Adrenal gland (tissue), 12 donors: ENCODE measurements around the gene ZNF169. TPM values are rescaled to one million over a fixed set of nuclear protein-coding genes. Genes with fewer than 3 reads are reported as not detected.

Source experiments
- DNase-seq, 7 donors: peaks; one replicate each; pipeline ENCODE4 v3.0.0-alpha.2; 2019 to 2020
- H3K27ac ChIP-seq, 5 donors: fragments of 200-600 bp; sonication (generic) in 4 of 5; 1 replicate in 3 of 5; 2 replicates in 2 of 5; pipeline versions ENCODE4 v1.5.1 to v1.8.0; 2016 to 2020; ENCODE audit warnings: mild to moderate bottlenecking in 1 of 5
- H3K27me3 ChIP-seq: fragments of 200-600 bp; 2 replicates; pipeline ENCODE4 v1.8.0; 2021
- H3K36me3 ChIP-seq, 2 donors: fragments of 200-600 bp; replicated peaks in 1 of 2; 1 replicate in 1 of 2; 2 replicates in 1 of 2; pipeline versions ENCODE4 v1.5.1 to v1.8.0; 2018 to 2022
- H3K4me1 ChIP-seq, 2 donors: fragments of 200-600 bp; replicated peaks in 1 of 2; 1 replicate in 1 of 2; 2 replicates in 1 of 2; pipeline versions ENCODE4 v1.5.1 to v1.8.0; 2018 to 2021
- H3K4me3 ChIP-seq, 4 donors: fragments of 200-600 bp; sonication (generic) in 3 of 4; one replicate each; pipeline ENCODE4 v1.5.1; 2016 to 2018
- H3K9me3 ChIP-seq, 3 donors: fragments of 200-600 bp; sonication (generic) in 1 of 3; replicated peaks in 1 of 3; 1 replicate in 2 of 3; 2 replicates in 1 of 3; pipeline versions ENCODE4 v1.5.1 to v1.8.0; 2016 to 2021
- POLR2A ChIP-seq, 2 donors: fragments of 450-650 bp; IDR thresholded peaks; one replicate each; pipeline ENCODE4 v1.6.1; 2017; ENCODE audit warnings: antibody characterized with exemption in 2 of 2, mild to moderate bottlenecking in 2 of 2, moderate library complexity in 1 of 2
- WGBS, 4 donors: extraction: QIAGEN DNeasy Blood & Tissue Kit in 2 of 4; methylation state at CpG; one replicate each; pipeline versions ENCODE4 v1.1.5 to v1.1.7; 2013 to 2017; 5-methylcytosine and 5-hydroxymethylcytosine counted together
- intact Hi-C, 2 donors: fragments of 100-400 bp; cut with DNase I; formaldehyde crosslinking; loops; one replicate each; pipeline versions ENCODE4 v1.14.1 to v1.15.0; 2022 to 2023
- polyA plus RNA-seq, 3 donors: library from polyadenylated mRNA; stranded (reverse); fragments of 200-250 nt in 2 of 3; fragments of 350-450 nt in 1 of 3; fragmentation: Illumina TruSeq in 1 of 3; extraction: RNeasy Lipid Tissue Mini Kit (QIAGEN cat#74804) in 1 of 3; gene quantifications; one replicate each; pipeline ENCODE4 v1.2.3, GENCODE V29; 2013 to 2014
- total RNA-seq, 9 donors: library from RNA; depleted of rRNA in 4 of 9; stranded (reverse); fragments of >200 nt in 4 of 9; fragments of 120-200 nt in 1 of 9; fragmentation: NEBNext Ultra II Directional in 1 of 9; extraction: Animal tissue kit (Norgen Biotek cat#: 25700) in 1 of 9; gene quantifications; one replicate each; pipeline versions ENCODE4 v1.1.0 to v1.2.4, GENCODE V29; 2013 to 2023
- TF ChIP-seq, protein P1 (sequence below), 6 experiments: fragments of 450-650 bp in 4 of 6; fragments of 200-600 bp in 2 of 6; sonication (generic) in 1 of 6; IDR thresholded peaks; 1 replicate in 5 of 6; 2 replicates in 1 of 6; pipeline versions ENCODE4 v1.5.1 to v1.8.0; 2016 to 2021; ENCODE audit warnings: antibody characterized with exemption in 6 of 6, mild to moderate bottlenecking in 2 of 6, moderate library complexity in 1 of 6
- donor health status: healthy with polysubstance abuse.
- donor health status: Bipolar disorder and iron deficiency.
- donor health status: DM: yes; HTN: yes; CAD: no.
- donor health status: DM: no; HTN: no; CAD: no.
- donor health status: DM: no; HTN: no; CAD: no.
- donor health status: DM: yes; HTN: yes; CAD: no.

Gene ZNF169
- total and polyA plus RNA-seq, 12 donors, result 1.2 to 34.9 (median 4.0) TPM

DNA sequence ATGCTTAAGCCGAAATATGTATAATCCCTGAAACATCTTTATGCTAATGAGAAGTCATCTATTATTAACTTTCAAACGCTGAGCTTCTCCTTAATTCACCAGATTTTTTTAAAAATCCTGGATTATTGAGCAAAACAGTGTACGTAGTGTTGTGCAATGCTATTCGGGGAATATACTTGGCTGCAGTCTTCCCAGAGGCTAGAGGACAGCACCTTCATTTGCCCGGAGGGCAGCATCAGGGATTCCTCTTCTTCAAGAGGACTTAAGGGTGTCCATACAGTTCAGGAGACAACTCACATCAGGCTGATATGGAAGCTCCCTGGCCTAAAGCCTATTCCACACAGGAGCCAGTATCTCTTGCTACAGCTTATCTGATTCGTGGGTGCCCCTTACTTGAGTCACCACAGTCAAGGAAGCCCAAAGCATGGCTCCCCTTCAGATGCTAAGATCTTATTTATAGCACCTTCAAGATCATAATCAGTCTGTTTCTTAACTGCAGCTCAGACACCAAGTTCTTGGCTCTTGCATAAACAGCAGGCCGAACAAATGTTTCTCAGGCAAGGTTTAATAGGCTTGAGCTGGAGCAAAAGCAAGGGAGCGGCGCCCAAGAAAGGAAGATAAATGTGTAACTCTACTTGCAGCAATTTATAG lies 40.0 kb downstream of the ZNF169 start:
- Histone ChIP-seq H3K4me1 (no peaks in the 10 kb centered on the region), H3K9me3 (no peaks in the 10 kb centered on the region), H3K4me3 (no peak overlapping the region), H3K27me3 (no peaks in the 10 kb centered on the region), H3K27ac (no peak overlapping the region), H3K36me3 (no peaks in the 10 kb centered on the region)
- WGBS, 4 donors, result 75 to 79% (median 77%) methylated on average over 8 to 9 of the region's 9 CpGs
- intact Hi-C loops, result no loop called here
- TF ChIP-seq, protein P1, sequence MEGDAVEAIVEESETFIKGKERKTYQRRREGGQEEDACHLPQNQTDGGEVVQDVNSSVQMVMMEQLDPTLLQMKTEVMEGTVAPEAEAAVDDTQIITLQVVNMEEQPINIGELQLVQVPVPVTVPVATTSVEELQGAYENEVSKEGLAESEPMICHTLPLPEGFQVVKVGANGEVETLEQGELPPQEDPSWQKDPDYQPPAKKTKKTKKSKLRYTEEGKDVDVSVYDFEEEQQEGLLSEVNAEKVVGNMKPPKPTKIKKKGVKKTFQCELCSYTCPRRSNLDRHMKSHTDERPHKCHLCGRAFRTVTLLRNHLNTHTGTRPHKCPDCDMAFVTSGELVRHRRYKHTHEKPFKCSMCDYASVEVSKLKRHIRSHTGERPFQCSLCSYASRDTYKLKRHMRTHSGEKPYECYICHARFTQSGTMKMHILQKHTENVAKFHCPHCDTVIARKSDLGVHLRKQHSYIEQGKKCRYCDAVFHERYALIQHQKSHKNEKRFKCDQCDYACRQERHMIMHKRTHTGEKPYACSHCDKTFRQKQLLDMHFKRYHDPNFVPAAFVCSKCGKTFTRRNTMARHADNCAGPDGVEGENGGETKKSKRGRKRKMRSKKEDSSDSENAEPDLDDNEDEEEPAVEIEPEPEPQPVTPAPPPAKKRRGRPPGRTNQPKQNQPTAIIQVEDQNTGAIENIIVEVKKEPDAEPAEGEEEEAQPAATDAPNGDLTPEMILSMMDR (IDR thresholded peaks at IDR 0.05), result no peak
- TF ChIP-seq POLR2A (IDR thresholded peaks at IDR 0.05), result no peak
- DNase-seq, result no peak

DNA sequence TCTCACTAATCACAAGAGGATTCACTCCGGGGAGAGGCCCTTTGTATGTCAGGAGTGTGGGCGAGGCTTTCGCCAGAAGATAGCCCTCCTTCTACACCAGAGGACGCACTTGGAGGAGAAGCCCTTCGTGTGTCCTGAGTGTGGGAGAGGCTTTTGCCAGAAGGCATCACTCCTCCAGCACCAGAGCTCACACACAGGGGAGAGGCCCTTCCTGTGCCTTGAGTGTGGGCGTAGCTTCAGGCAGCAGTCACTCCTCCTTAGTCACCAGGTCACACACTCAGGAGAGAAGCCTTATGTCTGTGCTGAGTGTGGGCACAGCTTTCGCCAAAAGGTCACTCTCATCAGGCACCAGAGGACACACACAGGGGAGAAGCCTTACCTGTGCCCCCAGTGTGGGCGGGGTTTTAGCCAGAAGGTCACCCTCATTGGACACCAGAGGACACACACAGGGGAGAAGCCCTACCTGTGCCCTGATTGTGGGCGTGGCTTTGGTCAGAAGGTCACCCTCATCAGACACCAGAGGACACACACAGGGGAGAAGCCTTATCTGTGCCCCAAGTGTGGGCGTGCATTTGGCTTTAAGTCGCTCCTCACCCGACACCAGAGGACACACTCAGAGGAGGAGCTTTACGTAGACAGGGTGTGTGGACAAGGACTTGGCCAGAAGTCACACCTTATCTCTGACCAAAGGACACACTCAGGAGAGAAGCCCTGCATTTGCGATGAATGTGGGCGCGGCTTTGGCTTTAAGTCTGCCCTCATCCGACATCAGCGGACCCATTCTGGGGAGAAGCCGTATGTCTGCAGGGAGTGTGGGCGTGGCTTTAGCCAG lies 41.6 kb downstream of the ZNF169 start:
- WGBS, 4 donors, result 95 to 98% (median 96%) methylated on average over 15 to 20 of the region's 20 CpGs
- Histone ChIP-seq H3K36me3 (no peaks in the 10 kb centered on the region), H3K4me3 (no peak overlapping the region), H3K9me3 (no peaks in the 10 kb centered on the region), H3K27ac (no peak overlapping the region), H3K27me3 (no peaks in the 10 kb centered on the region), H3K4me1 (no peaks in the 10 kb centered on the region)
- no peak for DNase-seq
- intact Hi-C loops, result no loop called here
- TF ChIP-seq, protein P1 (IDR thresholded peaks at IDR 0.05), result no peak
- TF ChIP-seq POLR2A (IDR thresholded peaks at IDR 0.05), result no peak

DNA sequence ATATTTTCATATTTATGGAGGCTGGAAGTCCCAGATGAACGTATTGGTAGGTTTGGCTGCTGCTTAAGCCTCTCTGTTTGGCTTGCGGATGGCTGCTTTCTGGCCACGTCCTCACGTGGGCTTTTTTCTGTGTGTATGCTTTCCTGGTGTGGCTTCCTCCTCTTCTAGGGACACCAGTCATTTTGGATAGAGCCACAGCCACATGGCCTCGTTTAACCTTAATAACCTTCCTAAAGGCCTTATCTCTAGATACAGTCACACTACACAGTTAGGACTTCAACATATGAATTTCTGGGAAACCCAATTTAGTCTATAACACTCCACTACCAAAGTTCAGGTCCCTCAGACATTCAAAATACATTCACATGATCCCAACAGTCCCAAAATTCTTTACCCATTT lies 42.5 kb downstream of the ZNF169 start:
- intact Hi-C loops, result no loop called here
- TF ChIP-seq POLR2A (IDR thresholded peaks at IDR 0.05), result no peak
- TF ChIP-seq, protein P1 (IDR thresholded peaks at IDR 0.05), result no peak
- no peaks in the 10 kb centered on the region for H3K36me3 ChIP-seq
- H3K4me3 ChIP-seq, result no peak overlapping the region
- no peak overlapping the region for H3K27ac ChIP-seq
- WGBS, 4 donors, result 85 to 95% (median 89%) methylated on average over 5 of the region's 5 CpGs
- H3K4me1 ChIP-seq, result no peaks in the 10 kb centered on the region
- no peaks in the 10 kb centered on the region for H3K27me3 ChIP-seq
- H3K9me3 ChIP-seq, result no peaks in the 10 kb centered on the region
- no peak for DNase-seq

DNA sequence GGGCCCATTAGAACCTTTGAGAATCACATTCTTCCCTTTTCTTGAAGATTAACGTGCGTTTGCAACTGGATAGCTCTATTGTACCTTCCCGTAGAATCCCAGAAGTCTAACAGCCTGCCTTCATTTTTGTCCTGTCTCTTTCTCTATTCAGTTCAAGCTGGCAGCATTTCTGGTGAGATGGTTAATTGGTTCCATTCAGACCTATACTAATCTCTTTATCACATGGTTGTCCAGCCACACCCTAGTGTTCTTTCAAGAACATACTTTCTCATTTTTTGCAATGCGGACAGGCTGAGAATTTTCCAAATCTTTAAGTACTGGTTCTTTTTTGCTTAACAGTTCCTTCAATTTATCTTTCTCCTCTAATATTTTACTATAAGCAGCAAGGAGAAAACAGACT lies 43.3 kb downstream of the ZNF169 start:
- H3K4me1 ChIP-seq, result no peaks in the 10 kb centered on the region
- intact Hi-C loops, result no loop called here
- no peak overlapping the region for H3K4me3 ChIP-seq
- no peak for DNase-seq
- H3K36me3 ChIP-seq, result no peaks in the 10 kb centered on the region
- no peaks in the 10 kb centered on the region for H3K9me3 ChIP-seq
- no peaks in the 10 kb centered on the region for H3K27me3 ChIP-seq
- no peak overlapping the region for H3K27ac ChIP-seq
- TF ChIP-seq, protein P1 (IDR thresholded peaks at IDR 0.05), result no peak
- no peak for TF ChIP-seq POLR2A (IDR thresholded peaks at IDR 0.05)
- 94 to 98% (median 94%) methylated on average over 4 of the region's 4 CpGs for WGBS, 4 donors
